ENCODE results near the gene C9. TPM values are rescaled to one million over a fixed set of nuclear protein-coding genes. Genes with fewer than 3 reads are reported as not detected.

C9 gene
- total and polyA plus RNA-seq, 7 donors: 0.24 TPM; not detected in 6

- Histone ChIP-seq H3K27me3 (ENCODE audit: insufficient read depth in 3 of 3, low read length in 2 of 3) (no peaks in the 10 kb centered on the region), H3K4me1 (no peaks in the 10 kb centered on the region), H3K27ac (no peak overlapping the region), H3K4me3 (no peak overlapping the region), H3K36me3 (ENCODE audit: insufficient read depth in 1 of 2, low read depth in 1 of 2) (no peaks in the 10 kb centered on the region), H3K9me3 (no peaks in the 10 kb centered on the region)
- TF ChIP-seq CTCF (IDR thresholded peaks at IDR 0.05): no peak
- intact Hi-C loops (cut with DNase I): loop anchor here in 1 of 2 donors (5.0 kb wide), 1 partner anchor 627 kb away; no protein-coding TSS in a partner anchor
- no peak for ATAC-seq
- 44 to 48% (median 46%) methylated on average over 3 of the region's 3 CpGs for WGBS, 3 donors
- no peak for DNase-seq
Observed at GRCh38 chr5:39355324-39355723, 9.0 kb downstream of the C9 start.

- intact Hi-C loops (cut with DNase I): no loop called here
- no peak overlapping the region for H3K4me3 ChIP-seq
- no peak overlapping the region for H3K27ac ChIP-seq
- no peaks in the 10 kb centered on the region for H3K9me3 ChIP-seq
- DNase-seq (no peak), ATAC-seq (no peak)
- TF ChIP-seq CTCF (IDR thresholded peaks at IDR 0.05): no peak
- H3K36me3 ChIP-seq (ENCODE audit: insufficient read depth in 1 of 2, low read depth in 1 of 2): no peaks in the 10 kb centered on the region
- no peaks in the 10 kb centered on the region for H3K4me1 ChIP-seq
- H3K27me3 ChIP-seq (ENCODE audit: insufficient read depth in 3 of 3, low read length in 2 of 3): no peaks in the 10 kb centered on the region
- 31 to 43% (median 34%) methylated on average over 1 of the region's 1 CpG for WGBS, 3 donors
Observed at GRCh38 chr5:39353717-39354399, 10.4 kb downstream of the C9 start.

GRCh38 chr5:39352951-39353350 lies 11.3 kb downstream of the C9 start:
- TF ChIP-seq CTCF (IDR thresholded peaks at IDR 0.05): no peak
- ATAC-seq: no peak

GRCh38 chr5:39352170-39352569 lies 12.1 kb downstream of the C9 start:
- H3K27ac ChIP-seq: no peak overlapping the region
- DNase-seq: no peak
- H3K4me1 ChIP-seq: no peaks in the 10 kb centered on the region
- no peaks in the 10 kb centered on the region for H3K36me3 ChIP-seq (ENCODE audit: insufficient read depth in 1 of 2, low read depth in 1 of 2)
- no peak for TF ChIP-seq CTCF (IDR thresholded peaks at IDR 0.05)
- 92 to 94% (median 92%) methylated on average over 2 of the region's 2 CpGs for WGBS, 3 donors
- intact Hi-C loops (cut with DNase I): no loop called here
- H3K27me3 ChIP-seq (ENCODE audit: insufficient read depth in 3 of 3, low read length in 2 of 3): no peaks in the 10 kb centered on the region
- no peak for ATAC-seq
- H3K4me3 ChIP-seq: no peak overlapping the region
- H3K9me3 ChIP-seq: no peaks in the 10 kb centered on the region

More at GRCh38 chr5:39352951-39353350, 11.3 kb downstream of the C9 start:
- 4 to 21% (median 7%) methylated on average over 1 of the region's 1 CpG for WGBS, 3 donors
- H3K9me3 ChIP-seq: no peaks in the 10 kb centered on the region
- no peak for DNase-seq
- intact Hi-C loops (cut with DNase I): no loop called here
- H3K4me1 ChIP-seq: no peaks in the 10 kb centered on the region
- no peaks in the 10 kb centered on the region for H3K27me3 ChIP-seq (ENCODE audit: insufficient read depth in 3 of 3, low read length in 2 of 3)
- no peak overlapping the region for H3K27ac ChIP-seq
- no peaks in the 10 kb centered on the region for H3K36me3 ChIP-seq (ENCODE audit: insufficient read depth in 1 of 2, low read depth in 1 of 2)
- no peak overlapping the region for H3K4me3 ChIP-seq

- Histone ChIP-seq H3K4me3 (no peak overlapping the region), H3K36me3 (ENCODE audit: insufficient read depth in 1 of 2, low read depth in 1 of 2) (no peaks in the 10 kb centered on the region), H3K27me3 (ENCODE audit: insufficient read depth in 3 of 3, low read length in 2 of 3) (no peaks in the 10 kb centered on the region), H3K9me3 (no peaks in the 10 kb centered on the region), H3K27ac (no peak overlapping the region), H3K4me1 (no peaks in the 10 kb centered on the region)
- no peak for DNase-seq
- intact Hi-C loops (cut with DNase I): no loop called here
- ATAC-seq: no peak
- no peak for TF ChIP-seq CTCF (IDR thresholded peaks at IDR 0.05)
- 83 to 91% (median 88%) methylated on average over 4 of the region's 4 CpGs for WGBS, 3 donors
Observed at GRCh38 chr5:39349484-39349883, 14.8 kb downstream of the C9 start.

Measured in psoas muscle (tissue), 8 donors.